ENCODE data around the gene MRPL30.

DNA sequence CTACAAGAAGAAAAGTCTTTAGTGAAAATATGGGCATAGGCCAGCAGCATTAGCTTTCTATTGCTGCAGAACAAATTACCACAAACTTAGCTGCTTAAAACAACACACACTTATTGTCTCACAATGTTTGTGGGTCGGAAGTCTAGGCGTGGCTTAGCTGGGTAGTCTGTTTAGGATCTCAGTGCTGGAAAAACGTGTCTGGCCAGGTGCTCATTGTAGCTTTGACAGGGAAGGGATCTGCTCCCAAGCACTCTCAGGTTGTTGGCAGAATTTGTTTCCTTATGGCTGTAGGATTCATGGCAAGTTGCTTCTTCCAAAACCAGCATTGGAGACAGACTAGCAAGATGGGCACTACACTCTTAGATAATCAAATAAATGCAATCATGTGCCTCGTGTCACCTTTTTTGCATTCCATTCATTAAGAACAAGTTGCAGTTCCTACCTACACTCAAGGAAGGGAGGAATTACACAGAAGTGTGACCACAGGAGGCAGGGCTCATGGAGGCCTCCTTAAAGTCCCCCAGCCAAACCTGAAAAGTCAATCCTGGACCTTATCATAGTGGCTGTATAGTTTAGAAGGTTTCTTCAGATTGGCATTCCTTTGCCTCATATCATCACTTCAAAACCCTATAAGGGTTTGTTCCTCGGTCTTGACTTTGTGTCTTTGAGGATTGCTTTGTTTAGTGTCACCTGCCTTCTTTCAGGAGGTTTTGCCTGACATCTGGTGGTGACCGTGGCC, 17.3 kb downstream of the MRPL30 start:
- TF ChIP-seq EP300 (IDR thresholded peaks at IDR 0.05; ENCODE audit: borderline replicate concordance) (no peak), EGR1 (IDR thresholded peaks at IDR 0.05) (no peak), REST (IDR thresholded peaks at IDR 0.05; ENCODE audit: low read depth) (no peak), MAX (IDR thresholded peaks at IDR 0.05) (no peak), TAF1 (IDR thresholded peaks at IDR 0.05; ENCODE audit: low read depth) (no peak), CEBPB (IDR thresholded peaks at IDR 0.05) (no peak), RAD21 (IDR thresholded peaks at IDR 0.05; ENCODE audit: low read depth) (no peak), CREB1 (IDR thresholded peaks at IDR 0.05; ENCODE audit: low read depth) (no peak), ZBTB7A (IDR thresholded peaks at IDR 0.05; ENCODE audit: low read depth) (no peak)
- TF ChIP-seq, protein P1, sequence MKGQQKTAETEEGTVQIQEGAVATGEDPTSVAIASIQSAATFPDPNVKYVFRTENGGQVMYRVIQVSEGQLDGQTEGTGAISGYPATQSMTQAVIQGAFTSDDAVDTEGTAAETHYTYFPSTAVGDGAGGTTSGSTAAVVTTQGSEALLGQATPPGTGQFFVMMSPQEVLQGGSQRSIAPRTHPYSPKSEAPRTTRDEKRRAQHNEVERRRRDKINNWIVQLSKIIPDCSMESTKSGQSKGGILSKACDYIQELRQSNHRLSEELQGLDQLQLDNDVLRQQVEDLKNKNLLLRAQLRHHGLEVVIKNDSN (IDR thresholded peaks at IDR 0.05) = no peak

Data from Ishikawa (cell line).